ENCODE data around the gene CFAP43. TPM values are rescaled to one million over a fixed set of nuclear protein-coding genes. Genes with fewer than 3 reads are reported as not detected.

Gene CFAP43
- total RNA-seq, 4 donors from 2014 or later = 0.16 to 1.00 (median 0.68) TPM; not detected in 1

- no peak overlapping the region for H3K27ac ChIP-seq
- H3K36me3 ChIP-seq = no peaks in the 10 kb centered on the region
- peaks cover 0 to 4% (median 0%) of the 10 kb centered on the region in 4 donors for H3K4me1 ChIP-seq
- no peaks in the 10 kb centered on the region for H3K9me3 ChIP-seq
- intact Hi-C loops (cut with DNase I; ENCODE audit: low total_unique reads) = no loop called here
- 73 to 100% methylated on average over 1 to 2 of the region's 2 CpGs for WGBS, 2 donors (ENCODE audit: low coverage in 1 of 2)
- in situ Hi-C loops (cut with MboI; ENCODE audit: low pct_ligation_motif_present in 1 of 4, low pct_unique_long_range_greater_than_20kb in 1 of 4, low sequenced_read_pairs in 3 of 4) = loop anchor here in 2 of 4 donors (10.0 kb wide), 2 partner anchors 213 to 233 kb away; partner anchors contain the start of gene STN1 (in 1 of the 2)
- H3K27me3 ChIP-seq = no peaks in the 10 kb centered on the region
- no peak for DNase-seq
- no peak overlapping the region for H3K4me3 ChIP-seq
- TF ChIP-seq CTCF (IDR thresholded peaks at IDR 0.05) = no peak
Observed at GRCh38 chr10:104128214-104128613, 104.0 kb downstream of the CFAP43 start.

- Histone ChIP-seq H3K4me1 (peaks cover 3 to 12% (median 4%) of the 10 kb centered on the region in 4 donors), H3K27me3 (no peaks in the 10 kb centered on the region), H3K27ac (no peak overlapping the region), H3K9me3 (no peaks in the 10 kb centered on the region), H3K36me3 (no peaks in the 10 kb centered on the region), H3K4me3 (no peak overlapping the region)
- WGBS, 2 donors (ENCODE audit: low coverage in 1 of 2) = 92% methylated on average over 2 of the region's 2 CpGs; no CpG with 5 or more reads in 1 of the 2 donors
- intact Hi-C loops (cut with DNase I; ENCODE audit: low total_unique reads) = no loop called here
- DNase-seq = no peak
- in situ Hi-C loops (cut with MboI; ENCODE audit: low pct_ligation_motif_present in 1 of 4, low pct_unique_long_range_greater_than_20kb in 1 of 4, low sequenced_read_pairs in 3 of 4) = loop anchor here in 2 of 4 donors (10.0 kb wide), 2 partner anchors 213 to 233 kb away; partner anchors contain the start of gene STN1 (in 1 of the 2)
- TF ChIP-seq POLR2A (IDR thresholded peaks at IDR 0.05) (no peak), CTCF (IDR thresholded peaks at IDR 0.05) (peak in 1 of 5 experiments; percentile 5)
Observed at GRCh38 chr10:104127411-104127810, 104.8 kb downstream of the CFAP43 start.

GRCh38 chr10:104123397-104123796 lies 108.8 kb downstream of the CFAP43 start:
- in situ Hi-C loops (cut with MboI; ENCODE audit: low pct_ligation_motif_present in 1 of 4, low pct_unique_long_range_greater_than_20kb in 1 of 4, low sequenced_read_pairs in 3 of 4) = loop anchor here in 2 of 4 donors (10.0 kb wide), 2 partner anchors 209 to 229 kb away; partner anchors contain the start of gene STN1 (in 1 of the 2)
- Histone ChIP-seq H3K27ac (no peak overlapping the region), H3K27me3 (no peaks in the 10 kb centered on the region), H3K4me3 (no peak overlapping the region), H3K4me1 (peaks cover 7 to 24% (median 11%) of the 10 kb centered on the region in 4 donors), H3K9me3 (no peaks in the 10 kb centered on the region), H3K36me3 (no peaks in the 10 kb centered on the region)
- intact Hi-C loops (cut with DNase I; ENCODE audit: low total_unique reads) = no loop called here
- 77 to 82% methylated on average over 1 of the region's 1 CpG for WGBS, 2 donors (ENCODE audit: low coverage in 1 of 2)
- no peak for DNase-seq
- no peak for TF ChIP-seq POLR2A (IDR thresholded peaks at IDR 0.05)
- TF ChIP-seq CTCF (IDR thresholded peaks at IDR 0.05) = peak in 3 of 5 experiments; percentile 13 to 20 (median 13)
- no peak for TF ChIP-seq POLR2AphosphoS5 (IDR thresholded peaks at IDR 0.05)

DNA sequence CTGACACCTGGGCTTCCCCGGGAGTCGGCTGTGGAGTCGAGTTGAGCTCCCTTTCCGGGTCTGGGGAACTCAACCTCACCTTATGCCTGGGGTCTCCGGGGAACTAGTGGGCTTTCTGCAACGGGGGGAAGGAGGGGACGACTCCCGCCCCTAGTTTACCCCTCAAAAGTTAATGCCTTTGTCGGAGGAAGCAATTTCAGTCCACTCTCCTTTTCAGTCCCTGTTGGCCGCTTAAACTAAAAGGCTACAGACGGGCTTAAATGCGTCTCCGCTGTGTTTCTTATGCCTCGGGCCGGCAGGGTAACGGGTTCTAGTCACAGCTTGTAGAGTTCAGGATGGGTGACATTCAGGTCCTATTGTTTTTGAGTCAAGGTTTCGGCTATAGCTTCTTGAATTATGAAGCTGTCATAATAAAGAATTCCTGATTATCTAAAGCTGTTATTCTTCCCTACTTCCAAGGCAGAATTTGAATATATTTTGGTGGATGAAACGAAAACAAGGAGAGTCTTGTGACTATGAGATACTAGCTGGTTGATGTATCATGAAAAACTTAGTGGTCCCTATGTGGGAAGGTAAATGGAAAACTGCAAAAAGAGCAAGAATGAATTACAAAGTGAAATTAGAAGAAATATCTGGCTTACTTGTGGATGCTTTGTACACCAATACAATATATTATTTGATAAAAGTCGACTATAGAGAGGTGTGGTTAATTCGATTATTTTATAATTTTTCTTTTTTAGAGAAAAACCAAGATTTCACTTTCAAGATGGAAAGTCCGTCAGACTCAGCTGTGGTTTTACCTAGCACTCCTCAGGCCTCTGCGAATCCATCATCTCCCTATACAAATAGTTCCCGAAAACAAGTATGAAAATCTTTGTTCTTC lies 109.7 kb downstream of the CFAP43 start:
- TF ChIP-seq POLR2AphosphoS5 (IDR thresholded peaks at IDR 0.05) = no peak
- no peak for TF ChIP-seq EP300 (IDR thresholded peaks at IDR 0.05; ENCODE audit: low read depth)
- TF ChIP-seq POLR2A (IDR thresholded peaks at IDR 0.05) = no peak
- no peak for TF ChIP-seq CTCF (IDR thresholded peaks at IDR 0.05)
- 16 to 30% methylated on average over 12 to 23 of the region's 23 CpGs for WGBS, 2 donors (ENCODE audit: low coverage in 1 of 2)
- Histone ChIP-seq H3K27me3 (no peaks in the 10 kb centered on the region), H3K9me3 (no peaks in the 10 kb centered on the region), H3K36me3 (no peaks in the 10 kb centered on the region), H3K4me3 (peak overlapping the region; percentile 63 to 77 (median 66)), H3K27ac (peak overlapping the region; percentile 98 to 100 (median 98)), H3K4me1 (peaks cover 7 to 33% (median 11%) of the 10 kb centered on the region in 4 donors)
- intact Hi-C loops (cut with DNase I; ENCODE audit: low total_unique reads) = no loop called here
- in situ Hi-C loops (cut with MboI; ENCODE audit: low pct_ligation_motif_present in 1 of 4, low pct_unique_long_range_greater_than_20kb in 1 of 4, low sequenced_read_pairs in 3 of 4) = loop anchor here in 2 of 4 donors (10.0 kb wide), 2 partner anchors 208 to 228 kb away; partner anchors contain the start of gene STN1 (in 1 of the 2)
- no peak for DNase-seq

Measured in transverse colon (tissue), 4 donors.